ENCODE measurements around the gene DRD3.

DNA sequence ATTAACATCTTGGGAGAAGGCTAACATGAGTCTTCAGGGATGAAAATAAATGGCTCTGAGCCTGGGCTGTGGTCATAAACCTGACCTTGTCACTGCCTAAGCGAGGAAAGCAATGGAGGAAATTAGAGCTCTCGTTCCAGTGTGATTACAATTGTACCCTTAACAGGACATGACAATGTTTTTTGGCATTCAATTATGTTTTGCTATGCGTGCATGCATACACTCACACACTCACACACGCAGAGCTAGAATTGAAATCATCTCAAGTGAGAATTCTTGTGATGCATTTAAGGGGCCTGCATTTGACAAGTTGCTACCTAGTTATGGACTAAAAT is 34.4 kb upstream of the DRD3 start:
- TF ChIP-seq, protein P1, sequence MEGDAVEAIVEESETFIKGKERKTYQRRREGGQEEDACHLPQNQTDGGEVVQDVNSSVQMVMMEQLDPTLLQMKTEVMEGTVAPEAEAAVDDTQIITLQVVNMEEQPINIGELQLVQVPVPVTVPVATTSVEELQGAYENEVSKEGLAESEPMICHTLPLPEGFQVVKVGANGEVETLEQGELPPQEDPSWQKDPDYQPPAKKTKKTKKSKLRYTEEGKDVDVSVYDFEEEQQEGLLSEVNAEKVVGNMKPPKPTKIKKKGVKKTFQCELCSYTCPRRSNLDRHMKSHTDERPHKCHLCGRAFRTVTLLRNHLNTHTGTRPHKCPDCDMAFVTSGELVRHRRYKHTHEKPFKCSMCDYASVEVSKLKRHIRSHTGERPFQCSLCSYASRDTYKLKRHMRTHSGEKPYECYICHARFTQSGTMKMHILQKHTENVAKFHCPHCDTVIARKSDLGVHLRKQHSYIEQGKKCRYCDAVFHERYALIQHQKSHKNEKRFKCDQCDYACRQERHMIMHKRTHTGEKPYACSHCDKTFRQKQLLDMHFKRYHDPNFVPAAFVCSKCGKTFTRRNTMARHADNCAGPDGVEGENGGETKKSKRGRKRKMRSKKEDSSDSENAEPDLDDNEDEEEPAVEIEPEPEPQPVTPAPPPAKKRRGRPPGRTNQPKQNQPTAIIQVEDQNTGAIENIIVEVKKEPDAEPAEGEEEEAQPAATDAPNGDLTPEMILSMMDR (IDR thresholded peaks at IDR 0.05): no peak
- no peak for TF ChIP-seq EZH2 (IDR thresholded peaks at IDR 0.05)
- TF ChIP-seq EZH2phosphoT487 (IDR thresholded peaks at IDR 0.05): no peak

All from neural progenitor cell (in vitro differentiated cells).